Mesothelial cell of epicardium (in vitro differentiated cells): ENCODE measurements around the gene SDF2L1. TPM values are rescaled to one million over a fixed set of nuclear protein-coding genes. Genes with fewer than 3 reads are reported as not detected.
"Not testable (repeated sequence)": the region's sequence is repeated elsewhere in the genome, so short reads cannot be mapped to it uniquely, and the experiment has no call there.

ENCODE experiments used
- DNase-seq, 2 experiments: peaks; one replicate each; pipeline ENCODE4 v3.0.0; 2021; ENCODE audit warnings: low spot score in 2 of 2; ENCODE audit not compliant: unreplicated experiment in 2 of 2
- H3K27ac Mint-ChIP-seq: 2 replicates; pipeline ENCODE4 v1.8.0; 2021; ENCODE audit warnings: mixed read lengths
- H3K27me3 Mint-ChIP-seq: 2 replicates; pipeline ENCODE4 v1.8.0; 2021; ENCODE audit warnings: low read depth, mixed read lengths
- H3K36me3 Mint-ChIP-seq: 2 replicates; pipeline ENCODE4 v1.8.0; 2021; ENCODE audit warnings: mixed read lengths
- H3K4me1 Mint-ChIP-seq: 2 replicates; pipeline ENCODE4 v1.8.0; 2021; ENCODE audit warnings: mixed read lengths
- H3K4me3 Mint-ChIP-seq: 2 replicates; pipeline ENCODE4 v1.8.0; 2021; ENCODE audit warnings: mild to moderate bottlenecking, moderate library complexity, mixed read lengths
- H3K9me3 Mint-ChIP-seq: 2 replicates; pipeline ENCODE4 v1.8.0; 2021; ENCODE audit warnings: mixed read lengths
- CTCF ChIP-seq: fragments of 200-600 bp; sonication (generic); IDR thresholded peaks from one replicate; pipeline ENCODE4 v1.5.0; 2021; ENCODE audit warnings: antibody characterized with exemption; ENCODE audit not compliant: unreplicated experiment
- microRNA-seq: library from miRNA; unstranded; fragments of <30 nt; microRNA quantifications from one replicate; pipeline ENCODE4 v1.2.0, GENCODE V29; 2021; ENCODE audit warnings: inconsistent platforms, mixed read lengths
- total RNA-seq: library from RNA; stranded (reverse); gene quantifications from 3 replicates; pipeline ENCODE4 v1.2.1, GENCODE V29; 2021

SDF2L1 gene
- total RNA-seq, 1 donor from 2014 or later, result 22.1 TPM

GRCh38 chr22:21688341-21688705, 46.2 kb downstream of the SDF2L1 start:
- DNase-seq, result no peak
- Mint-ChIP-seq H3K36me3 (peaks cover 27% of the 10 kb centered on the region), H3K9me3 (no peaks in the 10 kb centered on the region), H3K4me3 (no peak overlapping the region), H3K27me3 (no peaks in the 10 kb centered on the region), H3K27ac (no peak overlapping the region), H3K4me1 (no peaks in the 10 kb centered on the region)
- TF ChIP-seq CTCF, result no peak

- no peak for DNase-seq
- Mint-ChIP-seq H3K4me1 (no peaks in the 10 kb centered on the region), H3K9me3 (no peaks in the 10 kb centered on the region), H3K36me3 (peaks cover 27% of the 10 kb centered on the region), H3K27me3 (no peaks in the 10 kb centered on the region), H3K27ac (no peak overlapping the region), H3K4me3 (no peak overlapping the region)
- TF ChIP-seq CTCF, result no peak
Observed at GRCh38 chr22:21688706-21689381, 46.7 kb downstream of the SDF2L1 start.

GRCh38 chr22:21690401-21690801, 48.3 kb downstream of the SDF2L1 start:
- no peaks in the 10 kb centered on the region for H3K9me3 Mint-ChIP-seq
- TF ChIP-seq CTCF, result no peak
- H3K27me3 Mint-ChIP-seq, result no peaks in the 10 kb centered on the region
- H3K4me3 Mint-ChIP-seq, result no peak overlapping the region
- H3K4me1 Mint-ChIP-seq, result no peaks in the 10 kb centered on the region
- peak overlapping the region; percentile 11 for H3K27ac Mint-ChIP-seq
- peaks cover 20% of the 10 kb centered on the region for H3K36me3 Mint-ChIP-seq
- no peak for DNase-seq

GRCh38 chr22:21691816-21692215, 49.7 kb downstream of the SDF2L1 start:
- Mint-ChIP-seq H3K4me1 (no peaks in the 10 kb centered on the region), H3K27ac (no peak overlapping the region), H3K4me3 (no peak overlapping the region), H3K36me3 (peaks cover 27% of the 10 kb centered on the region), H3K9me3 (no peaks in the 10 kb centered on the region), H3K27me3 (no peaks in the 10 kb centered on the region)
- TF ChIP-seq CTCF, result no peak
- no peak for DNase-seq

GRCh38 chr22:21692856-21693255, 50.8 kb downstream of the SDF2L1 start:
- not testable (repeated sequence) for H3K27me3 Mint-ChIP-seq, H3K4me1 Mint-ChIP-seq, H3K4me3 Mint-ChIP-seq, H3K9me3 Mint-ChIP-seq, DNase-seq, H3K27ac Mint-ChIP-seq
- H3K36me3 Mint-ChIP-seq, result peaks cover 29% of the 10 kb centered on the region

GRCh38 chr22:21693333-21693998, 51.4 kb downstream of the SDF2L1 start:
- Mint-ChIP-seq H3K4me3 (no peak overlapping the region), H3K4me1 (no peaks in the 10 kb centered on the region), H3K27ac (no peak overlapping the region), H3K36me3 (peaks cover 29% of the 10 kb centered on the region), H3K9me3 (no peaks in the 10 kb centered on the region), H3K27me3 (no peaks in the 10 kb centered on the region)
- no peak for DNase-seq
- TF ChIP-seq CTCF, result no peak

Small RNA genes lying within 50 kb of the gene (microRNA-seq; reads per million reads assigned to microRNA genes)
- 2,801 reads per million, percentile 87 among the genes with 10 or more reads in this experiment for gene MIR130B
- gene MIR301B, result 291 reads per million, percentile 70 among the genes with 10 or more reads in this experiment

Other genes starting within 250 kb of the SDF2L1 start
- 26.6 to 27.3 TPM (median 27.2 TPM) in 3 replicates for gene HIC2, start 224.9 kb upstream of the SDF2L1 start, total RNA-seq
- gene TMEM191C, start 174.9 kb upstream of the SDF2L1 start, total RNA-seq, result 2.0 to 4.4 TPM (median 4.2 TPM) in 3 replicates
- gene RIMBP3C, start 90.8 kb upstream of the SDF2L1 start, total RNA-seq, result 0.31 to 0.71 TPM (median 0.38 TPM) in 3 replicates
- gene UBE2L3, start 74.6 kb upstream of the SDF2L1 start, total RNA-seq, result 45.1 to 49.0 TPM (median 48.0 TPM) in 3 replicates
- 25.3 to 26.2 TPM (median 25.8 TPM) in 3 replicates for gene YDJC, start 12.3 kb upstream of the SDF2L1 start, total RNA-seq
- gene CCDC116, start 9.5 kb upstream of the SDF2L1 start, total RNA-seq, result 0.78 to 1.3 TPM (median 0.84 TPM) in 3 replicates
- 40.5 to 44.8 TPM (median 41.2 TPM) in 3 replicates for gene PPIL2, start 23.7 kb downstream of the SDF2L1 start, total RNA-seq
- gene YPEL1, start 93.5 kb downstream of the SDF2L1 start, total RNA-seq, result 17.2 to 18.4 TPM (median 17.8 TPM) in 3 replicates
- gene MAPK1, start 225.3 kb downstream of the SDF2L1 start, total RNA-seq, result 90.2 to 92.9 TPM (median 90.4 TPM) in 3 replicates